Stimulated activated naive CD4-positive, alpha-beta T cell treated with Interleukin-2 at 50 U/mL for 16 hours (primary cell): ENCODE data around the gene DHPS.
"Not testable (repeated sequence)": the region's sequence is repeated elsewhere in the genome, so short reads cannot be mapped to it uniquely, and the experiment has no call there.

Experiments
- DNase-seq: peaks from one replicate; lab custom pipeline; 2025; lab: John Stamatoyannopoulos, UW

The DHPS gene

DNA sequence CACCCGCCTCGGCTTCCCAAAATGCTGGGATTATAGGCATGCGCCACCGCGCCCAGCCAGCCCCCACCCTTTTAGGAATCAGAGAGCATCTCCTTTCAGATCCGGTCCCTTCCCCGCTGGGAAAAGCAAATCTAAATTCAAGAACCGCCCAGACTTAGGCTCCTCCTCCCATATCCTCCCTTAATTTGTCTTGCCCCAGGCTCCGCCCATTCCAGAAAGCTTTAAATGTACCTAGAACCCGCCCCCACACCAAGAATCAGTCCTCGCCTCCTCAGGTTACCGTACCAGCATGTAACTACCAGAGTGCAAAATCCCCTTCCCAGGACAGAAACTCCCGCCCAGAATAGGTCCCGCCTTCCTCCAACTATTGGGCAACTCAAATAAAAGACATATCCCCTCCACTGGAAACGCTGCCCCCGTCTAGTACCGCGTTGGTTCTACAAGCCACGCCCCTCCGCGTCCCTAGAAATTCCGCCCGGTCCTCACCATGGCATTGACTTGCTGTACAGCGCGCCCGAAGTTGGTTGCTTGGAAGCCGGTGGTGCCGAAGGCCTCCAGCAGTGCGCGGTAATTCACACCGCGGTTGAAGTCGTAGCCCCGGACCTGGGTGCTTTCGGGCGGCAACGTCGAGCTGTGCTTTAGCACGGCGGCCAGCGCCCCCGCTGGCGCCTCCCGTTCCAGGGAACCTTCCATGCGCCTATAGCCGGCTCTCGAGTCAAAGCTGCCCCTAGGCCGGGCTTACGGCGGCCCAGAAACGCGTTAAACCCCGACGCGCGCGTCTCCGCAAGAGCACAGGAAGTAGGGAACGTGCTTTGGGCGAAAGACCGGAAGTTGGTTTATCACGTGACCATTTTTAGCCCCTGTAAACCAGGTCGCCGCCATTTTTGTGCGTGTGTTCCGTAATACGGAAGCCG is at the start of gene DHPS:
Gene DHPS (minus strand): TSS at position 807 of the 914 bp plus-strand sequence. CDS start 114 bp downstream, at position 693.
- peak; percentile 89 for DNase-seq

DNA sequence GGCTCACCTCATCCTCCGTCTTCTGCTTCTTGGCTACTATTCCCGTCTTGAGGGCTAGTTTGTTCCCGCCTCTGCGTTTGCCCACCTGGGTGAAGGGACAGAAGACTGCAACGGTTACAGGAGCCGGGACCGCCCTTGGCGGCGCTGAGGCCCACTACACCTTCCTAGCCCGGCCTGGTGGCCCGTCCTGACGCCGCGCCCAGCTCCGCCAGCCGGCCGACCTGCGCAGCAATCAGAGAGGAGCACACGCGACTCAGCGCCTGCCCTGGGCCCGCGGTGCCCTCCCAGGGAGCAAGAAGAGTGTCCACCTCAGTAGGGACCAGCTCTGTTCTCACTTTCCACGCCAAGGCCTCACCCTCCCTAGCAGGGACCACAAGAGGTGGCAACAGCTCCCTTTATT is 49.7 kb upstream of the DHPS start:
- DNase-seq = no peak

DNA sequence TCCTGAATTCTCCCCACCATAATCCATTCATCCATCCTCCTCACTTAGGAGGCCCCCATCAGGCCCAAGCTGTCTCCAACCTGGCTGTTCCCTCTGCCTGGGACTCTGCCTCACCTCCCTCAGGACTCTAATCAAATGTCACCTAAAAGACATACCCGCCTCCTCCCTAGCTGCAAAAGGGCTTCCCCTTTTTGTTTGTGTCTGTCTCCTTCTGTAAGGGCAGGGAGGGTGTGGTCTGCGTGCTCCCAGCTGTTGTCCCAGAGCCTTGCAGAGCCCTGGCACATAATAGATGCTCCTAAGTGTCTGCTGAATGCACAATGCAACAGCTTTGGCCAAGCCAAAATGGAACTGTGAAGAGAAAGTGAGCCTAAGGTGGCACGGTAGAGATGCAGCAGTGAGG is 48.4 kb upstream of the DHPS start:
- DNase-seq = no peak

DNA sequence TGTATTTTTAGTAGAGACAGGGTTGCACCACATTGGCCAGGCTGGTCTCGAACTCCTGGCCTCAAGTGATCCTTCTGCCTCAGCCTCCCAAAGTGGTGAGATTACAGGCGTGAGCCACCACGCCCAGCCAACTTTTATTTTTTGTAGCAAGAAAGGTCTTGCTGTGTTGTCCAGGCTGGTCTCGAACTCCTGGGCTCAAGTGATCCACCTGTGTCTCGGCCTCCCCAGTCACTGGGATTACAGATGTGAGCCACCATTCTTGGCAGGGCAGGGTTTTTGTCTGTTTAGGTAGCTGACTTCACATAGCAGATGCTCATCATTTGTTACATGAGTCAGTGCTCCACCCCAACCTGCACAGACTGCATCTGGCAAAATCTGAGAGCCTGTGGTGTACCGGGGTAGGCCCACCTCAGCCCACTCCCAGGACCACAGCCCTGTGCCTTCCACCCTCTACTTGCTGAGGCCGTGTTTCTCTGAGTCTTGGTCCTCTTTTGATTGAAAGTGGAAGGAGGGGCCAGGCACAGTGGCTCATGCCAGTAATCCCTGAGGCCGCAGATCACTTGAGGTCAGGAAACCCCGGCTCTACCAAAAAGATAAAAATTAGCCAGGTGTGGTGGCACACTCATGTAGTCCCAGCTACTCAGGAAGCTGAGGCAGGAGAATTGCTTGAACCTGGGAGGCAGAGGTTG is 46.2 kb upstream of the DHPS start:
- no peak for DNase-seq

DNA sequence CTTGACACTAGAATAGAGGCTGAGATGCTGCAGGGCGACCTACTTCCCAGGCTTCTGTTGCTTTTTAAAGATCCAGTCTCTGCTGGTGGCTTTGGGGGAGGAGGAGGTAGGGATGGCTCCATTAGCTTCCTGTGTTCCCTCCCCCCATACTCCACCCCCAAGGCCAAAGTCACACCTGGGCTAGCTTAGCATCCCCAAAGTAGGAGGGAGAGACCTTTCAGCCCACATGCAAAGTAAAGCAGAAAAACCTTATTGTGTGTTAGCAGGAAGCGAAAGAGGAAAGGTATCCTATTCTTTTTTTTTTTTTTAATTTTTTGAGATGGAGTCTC is 45.3 kb upstream of the DHPS start:
- DNase-seq = no peak

DNA sequence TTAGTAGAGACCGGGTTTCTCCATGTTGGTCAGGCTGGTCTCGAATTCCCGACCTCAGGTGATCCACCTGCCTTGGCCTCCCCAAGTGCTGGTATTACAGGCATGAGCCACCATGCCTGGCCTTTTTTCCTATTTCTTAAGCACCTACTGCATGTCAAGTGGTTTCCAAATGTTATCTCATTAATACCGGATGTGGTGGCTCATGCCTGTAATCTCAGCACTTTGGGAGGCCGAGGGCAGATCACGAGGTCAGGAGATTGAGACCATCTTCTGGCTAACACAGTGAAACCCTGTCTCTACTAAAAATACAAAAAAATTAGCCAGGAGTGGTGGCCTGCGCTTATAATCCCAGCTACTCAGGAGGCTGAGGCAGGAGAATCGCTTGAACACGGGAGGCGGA is 43.9 kb upstream of the DHPS start:
- not testable (repeated sequence) for DNase-seq

DNA sequence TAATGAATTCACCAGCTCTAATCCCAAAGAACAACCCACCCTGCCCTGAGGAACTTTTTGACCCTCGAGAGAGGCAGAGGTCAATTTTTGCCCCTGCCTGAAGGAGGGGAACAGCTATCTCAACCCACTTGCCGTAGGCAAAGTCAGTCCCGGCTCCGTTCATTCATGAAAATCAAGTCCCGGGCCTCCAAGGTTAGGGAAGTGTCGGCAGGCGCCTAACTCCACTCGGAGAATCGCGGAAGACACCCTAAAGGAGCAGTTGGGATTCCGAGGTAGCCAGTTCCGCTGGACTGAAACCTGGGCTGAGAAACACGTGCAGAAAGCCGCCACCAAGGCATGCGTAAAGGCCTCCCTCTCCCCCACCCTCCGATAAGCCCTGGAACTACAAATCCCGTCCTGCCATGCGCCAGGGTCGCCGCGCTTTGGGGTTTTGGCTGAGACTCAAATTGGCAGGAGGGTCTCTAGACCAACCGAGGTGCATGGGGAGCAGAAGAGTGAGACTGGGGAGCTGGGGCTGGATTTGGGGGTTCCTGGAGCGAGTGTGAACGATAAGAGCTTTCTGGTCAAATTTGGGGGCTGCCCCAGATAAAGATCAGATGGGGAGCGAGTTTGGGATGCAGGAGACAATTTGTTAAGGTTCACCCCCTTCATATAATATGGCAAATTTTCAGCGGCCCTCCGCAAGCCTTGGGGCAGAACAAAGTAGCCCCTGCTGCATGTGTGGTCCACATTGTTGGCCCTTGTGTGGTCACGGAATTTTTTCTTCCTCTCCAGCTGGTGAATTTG is 42.2 kb upstream of the DHPS start, which contains the start of gene TNPO2:
Gene TNPO2 (minus strand): TSS at position 292 of the 786 bp plus-strand sequence. CDS start 2,955 bp downstream, outside the sequence.
- DNase-seq = peak; percentile 71

DNA sequence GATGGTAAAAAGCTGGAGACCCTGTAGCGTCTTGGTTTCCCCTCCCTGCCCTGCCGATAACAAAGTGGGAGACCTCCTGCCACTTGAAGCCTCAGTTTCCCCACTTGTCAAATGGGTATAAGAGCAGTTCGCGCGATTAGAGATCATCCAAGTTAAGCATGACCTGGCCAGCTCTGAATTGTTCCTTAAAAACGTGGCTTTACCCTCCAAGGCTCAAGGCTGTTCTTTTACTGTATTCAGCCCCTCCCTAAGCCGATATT is 41.6 kb upstream of the DHPS start:
- DNase-seq = no peak

DNA sequence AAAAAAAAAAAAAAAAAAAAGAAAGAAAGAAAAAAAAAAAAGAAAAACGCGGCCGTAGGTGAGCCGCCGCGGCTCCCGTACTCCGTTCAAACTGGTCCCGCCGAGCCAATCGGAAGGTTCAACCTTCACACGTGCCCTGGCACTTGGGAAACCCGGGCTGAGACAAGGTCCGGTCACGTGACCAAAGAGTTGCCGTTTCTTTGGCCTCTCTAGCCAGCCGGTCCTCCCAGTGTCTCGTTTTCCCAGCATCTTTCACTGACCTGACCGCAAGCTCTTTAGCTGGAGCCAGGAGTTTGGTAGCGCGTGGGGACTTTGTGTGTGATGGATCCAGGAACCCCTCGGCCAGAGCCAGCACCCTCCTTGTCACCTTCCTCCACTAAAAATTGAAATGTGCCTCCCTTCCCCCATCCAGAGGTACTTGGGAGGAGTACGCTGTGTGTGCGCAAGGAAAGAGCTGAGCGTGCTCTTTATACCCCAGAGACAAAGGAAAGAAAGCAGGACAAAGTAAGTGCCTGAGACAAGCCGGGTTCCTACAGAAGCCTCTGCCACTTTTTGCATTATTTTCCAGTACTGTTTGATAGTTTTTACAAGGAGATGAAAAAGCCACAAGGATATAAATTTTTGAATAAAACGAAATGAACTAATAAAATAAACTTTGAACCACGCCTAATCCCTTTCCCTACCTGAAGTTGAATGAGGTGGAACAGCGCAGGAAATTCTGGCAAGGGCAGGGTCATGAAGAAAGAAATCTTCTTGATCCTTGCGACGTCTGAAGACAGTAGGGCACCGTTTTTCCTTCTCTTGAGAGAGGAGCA is 41.1 kb upstream of the DHPS start:
- DNase-seq = peak; percentile 95

DNA sequence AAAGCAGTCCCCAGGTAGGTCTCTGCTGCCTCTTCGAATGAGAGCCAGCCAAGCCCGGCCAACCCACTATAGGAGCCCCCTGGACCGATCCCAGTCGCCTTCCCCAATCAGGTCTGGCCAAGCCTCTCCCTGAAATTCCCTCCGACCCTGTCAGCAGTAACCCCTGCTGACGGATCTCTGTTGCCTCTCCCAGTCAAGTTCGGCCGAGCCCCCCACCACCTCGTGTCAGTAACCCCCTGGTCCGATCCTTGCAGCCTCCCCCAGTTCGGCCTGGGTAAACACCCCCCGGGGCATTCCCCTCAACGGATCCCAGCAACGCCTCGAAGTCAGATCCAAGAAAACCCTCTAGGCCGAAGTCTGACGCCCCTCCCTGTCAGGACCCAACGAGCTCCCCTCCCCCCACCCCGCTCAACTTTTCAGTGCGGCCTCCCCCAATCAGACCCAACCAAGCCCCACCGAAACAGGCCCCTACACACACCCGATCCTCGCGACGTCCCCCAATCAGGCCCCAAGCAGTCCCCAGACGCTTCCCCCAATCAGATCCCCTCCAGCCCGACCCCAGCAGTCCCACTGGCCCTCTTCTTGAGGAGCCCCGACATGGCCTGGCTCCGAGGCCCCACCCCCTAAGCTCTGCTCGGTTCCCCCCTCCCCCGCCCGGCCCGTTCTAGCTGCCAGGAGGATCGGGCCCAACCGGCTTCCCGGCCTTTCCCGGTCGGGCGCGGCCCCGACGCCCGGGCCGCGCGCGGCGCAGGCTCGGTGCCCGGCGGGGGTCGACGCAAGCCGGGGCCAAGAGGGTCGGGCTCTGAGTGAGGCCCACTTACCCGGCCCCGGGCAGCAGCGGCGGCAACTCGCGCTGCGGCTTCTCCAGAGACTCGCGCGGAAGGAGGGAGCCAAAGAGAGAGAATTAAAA is 40.2 kb upstream of the DHPS start:
- peak; percentile 39 for DNase-seq

DNA sequence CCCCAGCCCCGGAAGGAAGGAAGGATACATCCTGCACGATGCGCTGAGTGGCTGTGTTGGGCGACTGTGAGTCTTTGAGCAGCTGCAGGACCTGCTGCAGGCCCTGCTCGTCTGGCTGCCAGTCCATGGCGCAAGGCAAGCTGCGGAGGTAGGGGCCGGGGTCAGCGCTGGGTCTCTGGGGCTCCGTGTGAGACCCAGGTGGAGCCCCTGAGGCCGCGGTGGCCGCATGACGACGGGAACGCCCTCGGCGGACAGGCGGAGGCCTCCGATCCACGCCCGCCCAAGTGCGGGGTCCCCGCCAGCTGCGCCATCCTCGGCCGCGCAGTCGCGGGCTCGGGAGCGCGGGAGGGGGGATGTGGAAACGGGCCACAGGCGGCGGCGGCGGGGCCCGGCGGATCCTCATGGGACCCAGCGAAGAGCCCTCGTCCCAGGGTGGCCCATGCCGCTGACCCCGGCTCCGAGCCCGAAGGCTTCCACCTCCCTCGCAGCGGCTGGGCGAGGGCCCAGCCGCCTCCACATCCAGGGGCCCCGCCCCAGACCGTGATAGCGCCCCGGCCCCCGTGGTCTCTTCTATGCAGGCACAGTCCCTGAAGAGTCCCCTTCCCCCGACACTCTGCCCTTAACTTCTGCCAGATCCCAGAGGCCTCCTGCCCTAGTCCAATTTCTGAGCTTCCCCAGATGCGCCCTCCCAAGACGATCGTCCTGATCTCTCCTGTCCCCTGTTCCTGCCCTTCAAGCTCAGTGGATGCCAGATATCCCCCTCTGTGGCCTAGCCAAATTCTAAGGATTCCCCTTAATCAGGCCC is 39.4 kb upstream of the DHPS start:
- DNase-seq = no peak

DNA sequence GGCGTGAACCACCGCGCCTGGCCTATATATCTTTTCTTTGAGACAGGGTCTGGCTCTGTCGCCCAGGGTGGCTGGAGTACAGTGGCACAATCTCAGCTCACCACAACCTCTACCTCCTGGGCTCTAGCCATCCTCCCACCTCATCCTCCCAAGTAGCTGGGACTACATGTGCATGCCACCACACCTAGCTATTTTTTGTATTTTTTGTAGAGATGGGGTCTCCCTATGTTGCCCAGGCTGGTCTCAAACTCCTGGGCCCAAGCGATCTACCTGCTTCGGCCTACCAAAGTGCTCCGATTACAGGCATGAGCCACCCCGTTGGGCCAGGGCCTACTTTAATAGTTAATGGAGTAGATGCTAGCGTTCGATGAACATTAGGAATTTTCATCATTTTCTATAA is 38.6 kb upstream of the DHPS start:
- no peak for DNase-seq

DNA sequence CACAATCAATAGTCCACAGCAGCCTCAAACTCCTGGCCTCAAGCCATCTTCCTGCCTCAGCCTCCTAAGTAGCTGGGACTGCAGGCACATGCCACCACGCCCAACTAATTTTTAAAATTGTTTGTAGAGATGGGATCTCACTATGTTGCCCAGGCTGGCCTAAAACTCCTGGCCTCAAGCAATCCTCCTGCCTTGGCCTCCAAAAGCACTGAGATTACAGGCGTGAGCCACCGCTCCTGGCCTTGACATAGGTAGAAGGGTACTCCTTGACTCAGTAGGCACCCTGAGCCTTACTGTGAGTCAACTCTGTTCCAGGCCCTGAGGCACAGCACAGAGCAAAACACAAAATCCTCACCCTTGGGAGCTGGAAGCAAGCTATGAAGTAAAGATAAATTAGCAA is 34.2 kb upstream of the DHPS start:
- no peak for DNase-seq

DNA sequence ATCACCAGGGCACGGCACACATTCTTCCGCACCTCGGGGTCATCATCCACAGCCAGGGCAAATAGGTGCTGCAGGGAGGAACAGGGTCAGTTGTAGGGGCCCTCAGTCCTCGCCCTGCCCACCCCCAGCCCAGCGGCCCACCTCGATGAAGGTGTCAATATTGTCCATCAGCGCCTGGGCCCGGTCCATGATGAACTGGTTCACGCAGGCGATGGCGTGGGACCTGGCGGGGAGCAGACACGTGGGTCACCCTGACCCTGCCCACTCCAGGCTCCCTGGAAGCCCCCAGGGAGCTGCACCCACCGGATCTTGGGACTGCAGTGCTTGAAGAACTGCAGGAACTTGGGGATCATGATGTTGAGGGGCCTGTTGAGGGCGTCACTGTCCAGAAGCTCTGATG is 33.4 kb upstream of the DHPS start:
- DNase-seq = no peak

DNA sequence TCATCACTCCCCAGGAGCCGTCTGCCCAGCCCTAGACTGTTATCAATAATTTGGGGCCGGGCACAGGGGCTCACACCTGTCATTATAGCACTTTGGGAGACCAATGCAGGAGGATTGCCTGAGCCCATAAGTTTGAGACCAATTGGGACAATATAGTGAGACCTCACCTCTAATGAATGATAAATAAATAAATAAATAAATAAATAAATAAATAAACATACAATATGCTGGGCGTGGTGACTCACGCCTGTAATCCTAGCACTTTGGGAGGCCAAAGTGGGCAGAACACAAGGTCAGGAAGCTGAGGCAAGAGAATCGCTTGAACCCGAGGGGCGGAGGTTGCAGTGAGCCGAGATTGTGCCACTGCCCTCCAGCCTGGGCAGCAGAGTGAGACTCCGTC is 31.6 kb upstream of the DHPS start:
- not testable (repeated sequence) for DNase-seq

DNA sequence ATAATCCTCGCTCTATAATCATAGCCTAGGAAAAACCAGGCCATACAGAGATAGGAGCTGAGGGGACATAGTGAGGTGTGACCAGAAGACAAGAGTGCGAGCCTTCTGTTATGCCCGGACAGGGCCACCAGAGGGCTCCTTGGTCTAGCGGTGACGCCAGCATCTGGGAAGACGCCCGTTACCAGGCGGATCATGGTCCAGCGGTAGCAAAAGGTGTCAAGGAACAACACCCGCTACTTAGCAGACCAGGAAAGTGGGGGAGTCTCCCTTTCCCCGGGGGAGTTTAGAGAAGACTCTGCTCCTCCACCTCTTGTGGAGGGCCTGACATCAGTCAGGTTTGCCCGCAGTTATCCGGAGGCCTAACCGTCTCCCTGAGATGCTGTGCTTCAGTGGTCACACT is 30.4 kb upstream of the DHPS start:
- DNase-seq = not testable (repeated sequence)

DNA sequence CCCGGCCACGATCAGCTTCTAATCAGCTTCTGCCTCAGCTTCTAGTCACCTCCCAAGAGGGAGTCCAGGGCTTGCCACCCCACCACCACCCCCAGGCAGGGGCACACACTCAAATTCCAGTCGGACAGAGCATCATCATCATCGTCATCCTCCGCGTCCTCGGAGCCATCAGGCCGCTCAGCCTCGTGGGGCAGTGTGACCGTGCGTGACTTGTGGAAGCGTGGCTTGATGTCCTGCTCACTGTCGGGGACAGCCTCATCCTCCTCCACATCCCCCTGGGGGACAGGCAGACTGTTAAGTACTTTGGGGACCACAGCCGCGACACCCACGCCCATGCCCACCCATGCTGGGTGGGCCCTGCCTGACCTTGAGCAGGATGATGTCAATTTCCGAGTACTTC is 29.5 kb upstream of the DHPS start:
- no peak for DNase-seq

DNA sequence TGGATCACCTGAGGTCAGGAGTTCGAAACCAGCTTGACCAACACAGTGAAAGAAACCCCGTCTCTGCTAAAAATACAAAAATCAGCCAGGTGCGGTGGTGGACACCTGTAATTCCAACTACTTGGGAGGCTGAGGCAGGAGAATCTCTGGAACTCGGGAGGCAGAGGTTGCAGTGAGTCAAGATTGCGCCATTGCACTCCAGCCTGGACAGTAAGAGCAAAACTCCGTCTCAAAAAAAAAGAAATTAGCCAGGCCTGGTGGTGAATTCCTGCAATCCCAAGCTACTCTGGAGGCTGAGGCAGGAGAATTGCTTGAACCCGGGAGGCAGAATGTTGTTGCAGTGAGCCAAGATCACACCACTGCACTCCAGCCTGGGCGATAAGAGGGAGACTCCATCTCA is 27.0 kb upstream of the DHPS start:
- no peak for DNase-seq

DNA sequence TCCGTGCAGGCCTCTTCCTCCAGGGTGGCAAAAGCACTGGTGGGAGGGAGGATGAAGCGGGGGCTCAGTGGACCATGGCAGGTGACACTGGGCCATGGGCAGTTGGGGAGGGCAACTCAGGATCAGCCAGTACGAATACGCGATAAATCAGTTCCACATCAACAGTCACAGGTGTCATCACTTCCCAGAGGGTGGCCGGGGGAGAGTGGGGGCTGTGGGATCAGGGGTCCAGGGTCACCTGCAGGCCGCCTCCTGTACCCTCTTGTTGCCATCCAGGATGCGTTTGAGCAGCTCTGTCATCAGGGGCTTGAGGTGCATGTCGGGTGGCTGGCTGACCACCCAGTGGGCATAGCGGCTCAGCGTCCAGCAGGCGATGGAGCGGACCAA is 24.6 kb upstream of the DHPS start:
- DNase-seq = no peak
